H1 (cell line): Measurements from ENCODE around the gene DCDC2C. TPM values are rescaled to one million over a fixed set of nuclear protein-coding genes. Genes with fewer than 3 reads are reported as not detected.

Source experiments
- CTCF ChIA-PET: fragments of 300-600 bp; sonication (Branson Sonifier 250); formaldehyde crosslinking; loops from one replicate; lab custom pipeline; 2021; ENCODE audit not compliant: partially characterized antibody; lab: Charles Lee
- POLR2A ChIA-PET: fragments of 300-600 bp; sonication (Branson Sonifier 250); formaldehyde crosslinking; loops from one replicate; lab custom pipeline; 2021; ENCODE audit warnings: inconsistent platforms; ENCODE audit not compliant: partially characterized antibody; lab: Charles Lee
- DNase-seq, 2 experiments: peaks; one replicate each; pipeline versions ENCODE4 v3.0.0 to v3.0.0-alpha.2; 2010 to 2022; ENCODE audit warnings: low spot score in 2 of 2, low read depth in 1 of 2, mixed read lengths in 1 of 2
- FAIRE-seq: peaks from 2 replicates; lab custom pipeline; 2011; peaks lifted over from hg19 to GRCh38; lab: Jason Lieb, UNC
- H2AFZ ChIP-seq: 2 replicates; pipeline ENCODE4 v1.8.1; 2012; ENCODE audit warnings: low read length, inconsistent platforms
- H2AK5ac ChIP-seq: 2 replicates; pipeline ENCODE4 v1.6.1; 2013; ENCODE audit warnings: low read depth, low read length
- H2BK120ac ChIP-seq: replicated peaks from 2 replicates; pipeline ENCODE3; 2013; ENCODE audit warnings: low read depth, low read length, inconsistent platforms
- H2BK12ac ChIP-seq: 2 replicates; pipeline ENCODE4 v1.6.1; 2013; ENCODE audit warnings: low read depth, low read length
- H2BK15ac ChIP-seq: 2 replicates; pipeline ENCODE4 v1.6.1; 2013; ENCODE audit warnings: low read length
- H2BK20ac ChIP-seq: 2 replicates; pipeline ENCODE4 v1.6.1; 2013; ENCODE audit warnings: low read length
- H2BK5ac ChIP-seq: 2 replicates; pipeline ENCODE4 v1.6.1; 2013; ENCODE audit warnings: low read depth, low read length
- H3K14ac ChIP-seq: 2 replicates; pipeline ENCODE4 v1.6.1; 2013; ENCODE audit warnings: inconsistent platforms; ENCODE audit not compliant: insufficient read length
- H3K18ac ChIP-seq: 2 replicates; pipeline ENCODE4 v1.6.1; 2013; ENCODE audit warnings: low read length; ENCODE audit errors: extremely low read depth
- H3K23ac ChIP-seq: 2 replicates; pipeline ENCODE4 v1.6.1; 2013; ENCODE audit warnings: inconsistent platforms; ENCODE audit not compliant: insufficient read length
- H3K23me2 ChIP-seq: 2 replicates; pipeline ENCODE4 v1.6.1; 2013; ENCODE audit warnings: low read depth, low read length
- H3K27ac ChIP-seq: 2 replicates; pipeline ENCODE4 v1.6.1; 2011; ENCODE audit warnings: low read depth, low read length, inconsistent platforms
- H3K27me3 ChIP-seq, 4 experiments: replicated peaks in 1 of 4; 1 replicate in 1 of 4; 2 replicates in 3 of 4; pipeline versions ENCODE4 v1.6.1 to v1.8.1; 2011 to 2013; ENCODE audit warnings: low read length in 3 of 4, mild to moderate bottlenecking in 3 of 4, inconsistent platforms in 2 of 4, mixed read lengths in 2 of 4, moderate library complexity in 1 of 4; ENCODE audit not compliant: control insufficient read depth in 3 of 4, insufficient read depth in 3 of 4; ENCODE audit errors: extremely low read depth in 1 of 4
- H3K36me3 ChIP-seq, 4 experiments: 2 replicates each; pipeline versions ENCODE4 v1.6.1 to v1.8.1; 2011 to 2013; ENCODE audit warnings: mild to moderate bottlenecking in 4 of 4, low read length in 3 of 4, moderate library complexity in 2 of 4, control low read depth in 1 of 4, inconsistent platforms in 1 of 4; ENCODE audit not compliant: insufficient read depth in 4 of 4, control insufficient read depth in 2 of 4
- H3K4ac ChIP-seq: replicated peaks from 2 replicates; pipeline ENCODE3; 2013; ENCODE audit warnings: low read length, low read depth, mixed read lengths, inconsistent platforms; ENCODE audit not compliant: insufficient read length
- H3K4me1 ChIP-seq, 4 experiments: replicated peaks in 1 of 4; 1 replicate in 1 of 4; 2 replicates in 3 of 4; pipeline versions ENCODE4 v1.6.1 to v1.8.1; 2011 to 2013; ENCODE audit warnings: low read length in 3 of 4, inconsistent platforms in 2 of 4, mixed read lengths in 1 of 4; ENCODE audit not compliant: insufficient read depth in 4 of 4, control insufficient read depth in 3 of 4
- H3K4me2 ChIP-seq, 2 experiments: 2 replicates each; pipeline versions ENCODE4 v1.6.1 to v1.8.1; 2011 to 2013; ENCODE audit warnings: low read depth in 2 of 2, low read length in 2 of 2, control low read depth in 1 of 2, inconsistent platforms in 1 of 2, mild to moderate bottlenecking in 1 of 2; ENCODE audit not compliant: insufficient read depth in 1 of 2
- H3K4me3 ChIP-seq, 4 experiments: fragments of 200-600, 300-600 bp in 1 of 4; sonication (generic), shearing (Covaris generic), sonication (Bioruptor Twin) in 1 of 4; 2 replicates each; pipeline versions ENCODE4 v1.5.1 to v1.8.1; 2011 to 2016; ENCODE audit warnings: low read length in 4 of 4, low read depth in 3 of 4, control low read depth in 2 of 4, inconsistent platforms in 2 of 4, mild to moderate bottlenecking in 2 of 4, mixed read lengths in 1 of 4, moderate library complexity in 1 of 4; ENCODE audit not compliant: insufficient read depth in 2 of 4; ENCODE audit errors: extremely low read depth in 1 of 4
- H3K56ac ChIP-seq: replicated peaks from 2 replicates; pipeline ENCODE3; 2013; ENCODE audit warnings: low read depth, mild to moderate bottlenecking, mixed read lengths, low read length, inconsistent platforms; ENCODE audit not compliant: insufficient read length
- H3K79me1 ChIP-seq: 2 replicates; pipeline ENCODE4 v1.6.1; 2013; ENCODE audit warnings: low read depth, low read length, control low read depth
- H3K79me2 ChIP-seq, 2 experiments: 2 replicates each; pipeline versions ENCODE4 v1.6.1 to v1.8.1; 2012 to 2013; ENCODE audit warnings: low read length in 2 of 2, mild to moderate bottlenecking in 2 of 2, inconsistent platforms in 1 of 2; ENCODE audit not compliant: insufficient read depth in 2 of 2, control insufficient read depth in 1 of 2
- H3K9ac ChIP-seq, 4 experiments: replicated peaks in 1 of 4; 1 replicate in 1 of 4; 2 replicates in 3 of 4; pipeline versions ENCODE4 v1.6.1 to v1.8.1; 2011 to 2013; ENCODE audit warnings: low read depth in 3 of 4, low read length in 3 of 4, control low read depth in 2 of 4, mild to moderate bottlenecking in 2 of 4, moderate library complexity in 2 of 4, inconsistent platforms in 1 of 4; ENCODE audit errors: extremely low read depth in 1 of 4
- H3K9me3 ChIP-seq, 2 experiments: 2 replicates each; pipeline versions ENCODE4 v1.6.1 to v1.8.1; 2012 to 2013; ENCODE audit warnings: mild to moderate bottlenecking in 2 of 2, moderate library complexity in 2 of 2, control low read depth in 1 of 2, inconsistent platforms in 1 of 2, low read depth in 1 of 2, low read length in 1 of 2, mixed read lengths in 1 of 2; ENCODE audit not compliant: insufficient read depth in 2 of 2
- H4K20me1 ChIP-seq, 2 experiments: replicated peaks in 1 of 2; 2 replicates each; pipeline versions ENCODE3 to v1.8.1; 2011 to 2013; ENCODE audit warnings: inconsistent platforms in 2 of 2, low read length in 2 of 2, mild to moderate bottlenecking in 1 of 2; ENCODE audit not compliant: insufficient read depth in 2 of 2, control insufficient read depth in 1 of 2
- H4K5ac ChIP-seq: 2 replicates; pipeline ENCODE4 v1.6.1; 2013; ENCODE audit warnings: low read length, low read depth, mixed read lengths, inconsistent platforms; ENCODE audit not compliant: insufficient read length
- H4K8ac ChIP-seq: 2 replicates; pipeline ENCODE4 v1.8.0; 2013; ENCODE audit warnings: mild to moderate bottlenecking, moderate library complexity, low read length, inconsistent platforms; ENCODE audit not compliant: insufficient read depth; ENCODE audit errors: extremely low read depth
- H4K91ac ChIP-seq: replicated peaks from 2 replicates; pipeline ENCODE3; 2013; ENCODE audit warnings: low read length, mixed read lengths, inconsistent platforms; ENCODE audit not compliant: insufficient read length
- CBX5 ChIP-seq: fragments of 300-800, 300-1000 bp; sonication (generic); IDR thresholded peaks from 2 replicates; pipeline ENCODE4 v1.7.1; 2016; ENCODE audit warnings: antibody characterized with exemption, low read length, low read depth
- CHD2 ChIP-seq: IDR thresholded peaks from 2 replicates; pipeline ENCODE4 v1.6.1; 2012; ENCODE audit warnings: low read length, improper control_type of control experiment
- HDAC2 ChIP-seq, 2 experiments: fragments of 300-600 bp in 1 of 2; sonication (generic) in 1 of 2; IDR thresholded peaks; 2 replicates each; pipeline ENCODE4 v1.6.1; 2011 to 2012; ENCODE audit warnings: low read depth in 2 of 2, low read length in 2 of 2, mild to moderate bottlenecking in 2 of 2, moderate library complexity in 2 of 2, borderline replicate concordance in 1 of 2, inconsistent platforms in 1 of 2
- JUND ChIP-seq: IDR thresholded peaks from 2 replicates; pipeline ENCODE4 v1.6.1; 2011; ENCODE audit warnings: mild to moderate bottlenecking, improper control_type of control experiment, low read length
- KDM1A ChIP-seq: fragments of 200-600, 300-600 bp; sonication (generic); IDR thresholded peaks from 2 replicates; pipeline ENCODE4 v1.7.1; 2016; ENCODE audit warnings: mild to moderate bottlenecking, low read length, borderline replicate concordance
- MAFK ChIP-seq: IDR thresholded peaks from 2 replicates; pipeline ENCODE4 v1.6.1; 2012; ENCODE audit warnings: low read depth, mild to moderate bottlenecking, improper control_type of control experiment, low read length
- NRF1 ChIP-seq: IDR thresholded peaks from 2 replicates; pipeline ENCODE4 v1.6.1; 2011; ENCODE audit warnings: mild to moderate bottlenecking, low read depth, low read length, improper control_type of control experiment
- POU5F1 ChIP-seq: IDR thresholded peaks from 2 replicates; pipeline ENCODE4 v1.6.1; 2011; ENCODE audit warnings: low read depth, mild to moderate bottlenecking, low read length, moderate library complexity
- RFX5 ChIP-seq: IDR thresholded peaks from 2 replicates; pipeline ENCODE4 v1.6.1; 2011; ENCODE audit warnings: low read depth, low read length, improper control_type of control experiment, borderline replicate concordance
- SAP30 ChIP-seq: fragments of 300-600 bp; sonication (generic); IDR thresholded peaks from 2 replicates; pipeline ENCODE4 v1.7.1; 2012; ENCODE audit warnings: low read length, moderate library complexity, mild to moderate bottlenecking, inconsistent platforms; ENCODE audit not compliant: insufficient read depth, insufficient replicate concordance
- SIRT6 ChIP-seq: IDR thresholded peaks from one replicate; pipeline ENCODE4 v1.7.1; 2012; ENCODE audit warnings: low read length, inconsistent platforms
- SP2 ChIP-seq: IDR thresholded peaks from 2 replicates; pipeline ENCODE4 v1.6.1; 2012; ENCODE audit warnings: mild to moderate bottlenecking, low read length, inconsistent platforms
- YY1 ChIP-seq: IDR thresholded peaks from 2 replicates; pipeline ENCODE4 v1.6.1; 2011; ENCODE audit warnings: low read depth, mild to moderate bottlenecking, low read length
- ZNF274 ChIP-seq: IDR thresholded peaks from 2 replicates; pipeline ENCODE4 v1.7.0; 2012; ENCODE audit warnings: low read length, borderline replicate concordance; ENCODE audit errors: extremely low read depth
- WGBS, 2 experiments: shearing (Covaris generic) in 1 of 2; methylation state at CpG; one replicate each; pipeline versions ENCODE4 v1.1.6 to v1.1.7; 2013 to 2015; ENCODE audit warnings: low lambda C conversion rate in 2 of 2, mixed read lengths in 2 of 2, inconsistent platforms in 1 of 2, low coverage in 1 of 2, missing lambda C conversion rate in 1 of 2; ENCODE audit not compliant: insufficient replicate concordance in 2 of 2, insufficient coverage in 1 of 2, insufficient read length in 1 of 2; ENCODE audit errors: extremely low coverage in 1 of 2, missing lambda C conversion rate in 1 of 2; 5-methylcytosine and 5-hydroxymethylcytosine counted together
- polyA plus RNA-seq, 7 experiments: library from polyadenylated mRNA; depleted of rRNA in 3 of 7; stranded (reverse) in 5 of 7; unstranded in 2 of 7; fragments of >200 nt in 5 of 7; fragments of 200-250 nt in 2 of 7; gene quantifications; 1 replicate in 5 of 7; 2 replicates in 1 of 7; 4 replicates in 1 of 7; pipeline versions ENCODE4 v1.2.1 to v1.2.3, GENCODE V29; 2011 to 2013; ENCODE audit warnings: missing spikeins in 2 of 7, mixed read lengths in 2 of 7
- total RNA-seq: library from RNA; stranded (reverse); fragmentation: NEBNext Ultra II Directional; extraction: Animal tissue kit (Norgen Biotek cat#: 25700); gene quantifications from 2 replicates; pipeline ENCODE4 v1.2.1, GENCODE V29; 2021

The DCDC2C gene
- total and polyA plus RNA-seq, 2 of the 8 experiments (the other 6 are each of a cell fraction or from before 2014, with no cell fraction given): 0.50 TPM; not detected in 1

GRCh38 chr2:3776311-3776710, 72.9 kb downstream of the DCDC2C start:
- no peak overlapping the region for H3K14ac ChIP-seq
- H2BK15ac ChIP-seq: no peak overlapping the region
- no peak overlapping the region for H3K18ac ChIP-seq
- H3K79me2 ChIP-seq: no peaks in the 10 kb centered on the region
- H3K4ac ChIP-seq: no peak overlapping the region
- H3K4me1 ChIP-seq: peaks cover 0 to 4% (median 0%) of the 10 kb centered on the region in 4 experiments; a peak in 1 of 7 replicates
- H2BK12ac ChIP-seq: no peak overlapping the region
- no peak overlapping the region for H3K23ac ChIP-seq
- no peak overlapping the region for H3K4me3 ChIP-seq
- no peaks in the 10 kb centered on the region for H4K20me1 ChIP-seq
- no peak overlapping the region for H4K8ac ChIP-seq
- H4K5ac ChIP-seq: no peak overlapping the region
- no peak for FAIRE-seq
- H3K23me2 ChIP-seq: no peaks in the 10 kb centered on the region
- POLR2A ChIA-PET: no interaction called here
- no peak overlapping the region for H2BK20ac ChIP-seq
- no peak overlapping the region for H2BK120ac ChIP-seq
- no peak overlapping the region for H3K4me2 ChIP-seq
- CTCF ChIA-PET: interaction anchor here (0.8 to 6.6 kb wide), 5 partner anchors 14 to 85 kb away, joined by 4 to 63 read pairs (median 4); no protein-coding TSS in a partner anchor
- no peak for DNase-seq
- no peaks in the 10 kb centered on the region for H3K9me3 ChIP-seq
- H3K27me3 ChIP-seq: no peaks in the 10 kb centered on the region
- no peak overlapping the region for H4K91ac ChIP-seq
- H3K79me1 ChIP-seq: no peaks in the 10 kb centered on the region
- no peak overlapping the region for H2AK5ac ChIP-seq
- whole genome bisulfite sequencing, 2 experiments: 93% methylated on average over 10 of the region's 10 CpGs; no CpG with 5 or more reads in 1 of the 2 experiments
- H2BK5ac ChIP-seq: no peak overlapping the region
- H3K56ac ChIP-seq: no peak overlapping the region
- H3K27ac ChIP-seq: no peak overlapping the region
- H3K36me3 ChIP-seq: no peaks in the 10 kb centered on the region
- H3K9ac ChIP-seq: no peak overlapping the region
- no peak overlapping the region for H2AFZ ChIP-seq
- no peak for TF ChIP-seq KDM1A
- no peak for TF ChIP-seq ZNF274
- TF ChIP-seq YY1: no peak
- TF ChIP-seq SP2: no peak
- TF ChIP-seq NRF1: no peak
- no peak for TF ChIP-seq CBX5
- TF ChIP-seq CHD2: no peak
- TF ChIP-seq JUND: no peak
- TF ChIP-seq HDAC2 (IDR thresholded peaks at IDR 0.05; ENCODE audit: borderline replicate concordance in 1 of 2, low read depth in 2 of 2, low read length in 2 of 2): no peak
- TF ChIP-seq SAP30: no peak
- no peak for TF ChIP-seq SIRT6
- no peak for TF ChIP-seq POU5F1
- no peak for TF ChIP-seq RFX5
- TF ChIP-seq MAFK: no peak
